HG03521 (cell line): ENCODE results near the gene KPNA1.

ENCODE experiments used
- ATAC-seq: cut with Tn5 transposase; IDR thresholded peaks from one replicate; pipeline ENCODE4 v1.9.1; 2021; ENCODE audit warnings: mild to moderate bottlenecking, moderate library complexity; ENCODE audit not compliant: unreplicated experiment

The KPNA1 gene

DNA sequence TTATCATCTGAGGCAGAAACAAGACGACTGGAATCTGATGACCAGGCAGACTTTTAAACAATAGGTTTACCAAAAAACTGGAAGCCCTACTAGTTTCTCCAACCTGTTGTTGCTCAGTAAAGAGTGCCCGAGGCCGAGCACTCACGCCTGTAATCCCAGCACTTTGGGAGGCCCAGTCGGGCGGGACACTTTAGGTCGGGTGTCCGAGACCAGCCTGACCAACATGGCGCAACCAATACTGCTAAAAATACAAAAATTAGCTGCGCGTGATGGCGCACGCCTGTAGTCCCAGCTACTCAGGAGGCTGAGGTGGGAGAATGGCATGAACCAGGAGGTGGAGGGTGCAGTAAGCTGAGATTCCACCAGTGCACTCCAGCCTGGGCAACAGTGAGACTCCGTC, 97.8 kb downstream of the KPNA1 start:
- no peak for ATAC-seq

DNA sequence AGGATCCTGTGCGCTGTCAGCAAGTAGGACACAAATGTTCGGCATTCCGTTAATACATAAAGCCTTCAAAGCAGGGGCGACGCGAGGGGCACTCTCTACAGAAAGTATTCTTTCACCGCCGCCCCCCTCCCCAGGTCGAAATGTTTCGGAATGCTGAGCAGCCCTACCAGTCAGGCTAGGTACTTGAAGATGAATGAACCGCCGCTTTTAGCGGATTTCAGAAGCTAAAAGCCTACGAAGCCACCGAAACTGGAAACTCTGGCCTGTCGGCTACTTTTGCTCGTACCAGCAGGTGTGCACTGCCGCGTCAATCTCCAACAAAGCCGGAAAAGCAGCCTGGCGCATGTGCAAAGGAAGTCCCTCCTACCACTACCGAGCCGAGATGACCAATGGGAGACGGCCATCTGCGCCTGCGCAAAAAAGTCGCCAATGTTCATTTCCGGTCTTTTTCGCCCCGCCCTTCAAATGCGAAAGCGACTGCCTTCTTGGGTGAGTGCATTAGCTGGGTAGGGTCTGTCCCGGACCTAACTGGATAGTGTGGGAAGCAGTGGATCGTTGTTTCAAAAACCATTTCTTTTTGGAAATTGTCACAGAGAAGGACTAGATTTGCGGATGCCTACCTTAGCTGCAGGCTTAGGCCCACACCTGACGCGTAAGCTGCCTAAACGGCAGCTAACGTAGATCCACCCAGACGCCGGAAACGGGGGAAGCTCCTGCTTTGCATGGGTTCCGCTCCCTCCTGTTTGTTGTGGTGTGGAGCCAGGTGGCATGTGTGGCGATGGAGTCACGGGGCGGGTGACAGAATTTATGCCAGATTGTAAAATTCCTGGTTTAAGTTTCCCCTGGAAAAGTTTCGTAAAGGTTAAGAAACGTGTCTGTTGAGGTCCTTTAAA, 98.7 kb downstream of the KPNA1 start, which contains the start of gene WDR5B:
WDR5B (minus strand) TSS at position 301 of the 893 bp plus-strand sequence. CDS start 534 bp downstream, outside the sequence.
- peak; percentile 82 for ATAC-seq

DNA sequence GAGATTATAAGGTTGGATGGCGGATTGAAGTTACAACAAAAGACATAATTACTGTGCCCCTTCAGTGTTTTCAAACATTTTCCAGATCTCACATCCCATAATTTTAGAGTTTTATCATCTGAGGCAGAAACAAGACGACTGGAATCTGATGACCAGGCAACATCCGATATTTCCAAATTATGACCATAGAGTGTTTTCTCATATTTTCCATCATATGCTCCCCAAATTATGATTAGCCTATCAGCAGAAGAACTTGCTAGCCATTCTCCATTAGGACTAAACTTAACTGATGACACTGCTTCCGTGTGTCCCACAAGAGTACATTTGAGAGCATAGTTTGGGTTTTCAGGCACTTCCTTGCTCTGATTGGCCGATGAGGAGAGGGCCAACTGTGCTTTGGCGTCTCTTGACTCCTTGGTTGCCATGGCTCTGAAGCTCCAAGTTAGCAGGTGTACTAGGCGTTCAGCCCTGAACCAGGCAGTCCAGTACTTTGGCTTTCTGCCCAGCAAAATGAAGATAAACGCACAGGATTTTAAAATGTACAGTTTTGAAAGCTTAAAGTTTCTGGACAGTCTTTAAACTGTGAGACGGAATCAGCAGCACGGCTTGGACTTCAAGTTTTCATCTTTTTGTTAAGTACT, 99.5 kb downstream of the KPNA1 start:
- ATAC-seq, result peak; percentile 56

DNA sequence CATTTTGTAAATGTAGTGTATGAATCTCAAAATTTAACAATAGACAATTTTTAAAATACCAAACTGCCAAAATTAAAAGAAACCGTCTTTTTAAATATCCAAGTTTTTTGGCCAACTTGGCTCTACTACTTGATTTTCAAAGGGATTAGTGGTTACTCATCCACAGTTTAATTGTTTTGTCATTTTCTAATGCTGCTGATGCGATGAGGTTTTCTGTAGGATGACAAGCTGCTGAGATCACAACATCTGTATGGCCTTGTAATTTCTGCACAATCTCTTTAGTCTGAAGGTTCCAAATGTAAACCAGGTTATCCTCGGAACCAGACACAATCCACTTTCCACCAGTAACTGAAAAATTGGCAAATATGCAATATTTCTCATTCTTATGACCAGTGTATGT, 100.3 kb downstream of the KPNA1 start:
- no peak for ATAC-seq

DNA sequence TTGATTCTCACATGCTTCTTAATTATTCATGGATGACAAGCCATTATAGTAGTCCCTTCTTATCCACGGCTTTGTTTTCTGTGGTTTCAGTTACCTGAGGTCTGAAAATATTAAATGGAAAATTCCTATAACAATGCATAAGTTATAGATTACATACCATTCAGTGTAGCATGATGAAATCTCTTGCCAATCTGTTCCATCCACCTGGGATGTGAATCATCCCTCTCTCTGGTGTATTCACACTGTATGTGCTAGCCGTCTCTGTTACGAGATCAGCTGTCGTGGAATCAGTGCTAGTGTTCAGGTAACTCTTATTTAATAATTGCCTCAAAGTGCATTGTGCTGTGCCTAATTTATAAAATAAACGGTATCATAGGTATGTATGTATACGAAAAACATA, 104.1 kb downstream of the KPNA1 start:
- ATAC-seq, result no peak

DNA sequence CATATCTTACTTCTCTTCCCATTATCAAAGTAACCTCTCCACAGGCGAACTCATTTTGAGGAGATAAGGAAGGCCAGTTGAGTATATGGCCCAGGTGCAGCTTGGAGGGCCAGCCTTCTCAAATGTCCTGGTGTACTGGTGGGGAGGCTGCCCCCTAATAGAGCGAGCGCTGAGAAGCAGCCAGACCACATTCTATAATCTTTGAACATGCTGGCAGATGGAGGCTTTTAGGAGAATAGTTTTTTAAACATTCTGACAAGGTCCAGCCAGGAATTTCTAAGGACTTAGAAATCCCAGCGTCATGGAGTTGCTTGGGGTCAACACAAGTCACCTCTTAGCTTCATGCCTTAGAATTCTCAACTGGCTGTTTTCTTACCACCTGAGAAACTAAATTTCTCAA, 104.6 kb downstream of the KPNA1 start:
- ATAC-seq, result no peak

DNA sequence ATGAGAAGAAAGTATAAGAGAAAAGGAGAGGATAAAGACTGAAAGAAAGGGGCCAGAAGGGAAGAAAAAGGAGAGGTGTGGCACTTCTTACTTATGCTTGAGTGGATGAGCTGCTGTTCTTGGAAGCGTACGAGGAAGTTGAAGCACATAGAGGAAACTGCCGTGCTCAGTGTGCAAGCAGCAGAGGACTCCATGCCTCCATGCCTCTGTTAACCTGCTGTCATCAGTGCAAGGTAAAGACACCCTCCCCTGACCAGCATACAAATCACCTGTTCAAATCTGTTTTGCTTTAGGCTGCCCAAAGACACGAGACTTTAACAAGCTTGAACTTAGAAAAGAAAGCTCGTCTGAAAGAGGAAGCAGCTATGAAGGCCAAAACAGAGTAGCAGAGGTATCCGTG, 105.3 kb downstream of the KPNA1 start:
- ATAC-seq, result no peak

DNA sequence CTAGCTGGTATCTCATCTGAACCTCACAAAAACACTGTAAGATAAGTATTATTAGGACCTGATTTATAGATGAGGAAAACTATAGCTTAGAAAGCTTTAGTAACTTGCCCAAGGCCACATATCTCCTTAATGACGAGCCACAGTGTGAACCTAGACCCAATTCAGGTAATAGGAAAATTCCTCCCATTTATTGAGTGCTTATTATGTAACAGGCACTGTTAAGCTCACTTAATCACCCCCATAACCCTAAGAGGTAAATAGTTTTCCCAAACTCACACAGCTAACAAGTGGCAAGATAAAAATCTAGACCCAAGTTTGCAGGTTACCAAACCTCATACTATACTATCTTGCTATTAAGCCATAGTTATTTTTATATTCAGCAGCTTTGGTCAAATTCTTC, 106.8 kb downstream of the KPNA1 start:
- ATAC-seq, result no peak

DNA sequence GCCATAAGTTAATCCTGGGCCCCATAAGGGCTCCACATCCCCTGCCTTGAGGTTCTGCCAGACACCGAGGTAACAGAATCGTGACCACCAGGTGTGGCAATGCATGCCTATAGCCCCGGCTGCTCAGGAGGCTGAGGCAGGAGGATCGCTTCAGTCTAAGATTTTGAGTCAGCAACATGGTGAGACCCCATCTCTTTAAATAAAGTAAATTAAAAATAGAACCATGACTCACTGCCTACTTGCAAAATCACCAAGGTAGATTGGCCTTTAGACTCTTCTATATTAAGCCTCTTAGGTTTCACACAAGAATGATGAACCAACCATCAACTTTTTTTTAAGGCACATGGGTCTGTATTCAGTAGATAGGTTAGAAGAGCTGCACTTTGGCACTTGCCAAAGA, 108.5 kb downstream of the KPNA1 start:
- ATAC-seq, result no peak

DNA sequence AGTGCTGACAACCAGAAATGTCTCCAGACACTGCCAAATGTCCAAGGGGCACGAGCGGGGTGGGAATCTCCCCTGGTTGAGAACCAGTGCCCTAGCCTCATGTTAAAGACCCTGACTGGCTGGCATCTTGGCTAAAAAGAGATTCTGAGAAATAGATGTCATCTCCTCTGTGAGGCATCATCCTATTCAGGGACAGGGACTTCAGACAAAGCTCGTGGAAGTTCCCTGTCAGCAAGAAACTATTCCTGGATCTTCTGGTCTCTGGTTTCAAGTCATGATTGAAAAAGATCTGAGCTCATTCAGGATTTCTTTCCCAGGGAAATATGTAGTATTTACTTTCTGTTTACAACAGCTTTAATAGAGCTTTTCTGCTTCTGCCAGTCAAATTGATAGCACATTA, 109.7 kb downstream of the KPNA1 start:
- no peak for ATAC-seq

DNA sequence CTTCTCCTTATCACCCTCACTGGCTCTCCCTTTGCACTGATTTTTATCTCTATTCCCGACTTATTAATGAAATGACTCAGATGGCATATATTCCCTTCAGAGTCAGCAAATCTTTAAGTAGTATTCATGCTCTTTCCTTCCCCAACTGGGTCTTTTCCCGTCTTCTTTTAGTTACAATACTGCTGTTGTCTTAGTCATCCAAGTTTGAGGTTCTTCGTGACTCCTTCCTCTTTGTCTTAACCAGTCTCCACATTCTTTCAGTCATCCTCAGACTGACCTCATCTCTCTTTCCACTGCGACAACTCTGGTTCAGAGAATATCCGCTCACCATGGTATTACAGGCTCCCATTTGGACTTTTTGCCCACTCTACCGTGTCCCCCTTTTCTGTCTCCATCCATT, 111.2 kb downstream of the KPNA1 start:
- no peak for ATAC-seq

DNA sequence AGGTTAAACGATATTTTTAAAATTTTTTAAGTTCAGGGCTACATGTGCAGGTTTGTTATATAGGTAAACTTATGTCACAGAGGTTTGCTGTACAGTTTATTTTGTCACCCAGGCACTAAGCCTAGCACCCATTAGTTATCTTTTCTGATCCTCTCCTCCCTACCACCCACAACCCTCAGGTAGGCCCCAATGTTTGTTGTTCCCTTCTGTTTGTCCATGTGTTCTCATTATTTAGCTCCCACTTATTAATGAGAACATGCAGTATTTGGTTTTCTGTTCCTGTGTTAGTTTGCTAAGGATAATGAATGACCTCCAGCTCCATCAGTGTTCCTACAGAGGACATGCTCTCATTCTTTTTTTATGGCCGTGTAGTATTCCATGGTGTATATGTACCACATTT, 115.8 kb downstream of the KPNA1 start:
- ATAC-seq, result no peak

DNA sequence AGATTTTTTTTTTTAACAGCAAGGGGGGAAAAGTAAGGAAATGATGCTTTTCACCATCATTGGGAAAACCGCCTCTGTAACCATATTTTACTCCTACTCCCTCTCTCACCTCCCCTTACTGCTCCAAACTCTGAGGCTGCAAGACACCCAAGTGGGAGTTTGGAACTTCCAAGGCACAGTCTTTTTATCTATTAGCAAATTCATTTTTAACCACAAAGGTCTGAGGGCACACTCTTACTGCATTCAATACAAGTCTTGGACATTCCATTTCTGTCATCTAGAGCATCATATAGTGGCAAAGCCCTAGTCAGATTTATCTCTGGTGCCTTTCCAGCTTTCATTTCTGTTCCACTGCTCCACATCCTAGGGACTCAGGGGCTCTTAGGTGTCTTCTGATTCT, 117.5 kb downstream of the KPNA1 start:
- ATAC-seq, result no peak

DNA sequence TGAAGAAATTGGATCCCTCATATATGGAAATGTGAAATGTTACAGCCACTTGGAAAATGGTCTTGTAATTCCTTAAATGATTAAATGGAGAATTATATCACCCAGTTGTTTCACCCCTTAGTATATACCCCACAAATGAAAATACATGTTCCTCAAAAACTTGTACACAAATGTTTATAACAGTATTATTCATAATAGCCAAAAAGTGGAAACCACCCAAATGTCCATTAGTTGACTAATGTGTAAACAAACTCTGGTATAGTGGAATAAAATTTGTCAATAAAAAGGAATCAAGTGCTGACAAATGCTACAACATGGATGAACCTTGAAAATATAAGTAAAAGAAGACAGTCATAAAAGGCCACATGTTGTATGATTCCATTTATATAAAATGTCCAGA, 118.2 kb downstream of the KPNA1 start:
- no peak for ATAC-seq

DNA sequence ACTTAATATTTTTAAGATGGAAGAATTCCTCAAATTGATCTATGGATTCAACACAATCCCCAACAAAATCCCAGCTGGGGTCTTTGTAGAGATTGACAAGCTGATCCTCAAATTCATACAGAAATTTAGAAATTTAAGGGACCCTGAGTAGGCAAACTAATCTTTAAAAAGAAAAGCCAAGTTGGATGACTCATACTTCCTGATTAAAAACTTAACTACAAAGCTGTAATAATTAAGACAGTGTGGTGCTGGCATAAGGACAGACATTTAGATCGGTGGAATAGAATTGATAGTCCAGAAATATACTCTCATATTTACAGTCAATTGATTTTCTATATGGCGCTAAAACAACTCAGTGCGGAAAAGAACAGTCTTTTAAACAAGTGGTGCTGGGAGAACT, 119.2 kb downstream of the KPNA1 start:
- ATAC-seq, result no peak

DNA sequence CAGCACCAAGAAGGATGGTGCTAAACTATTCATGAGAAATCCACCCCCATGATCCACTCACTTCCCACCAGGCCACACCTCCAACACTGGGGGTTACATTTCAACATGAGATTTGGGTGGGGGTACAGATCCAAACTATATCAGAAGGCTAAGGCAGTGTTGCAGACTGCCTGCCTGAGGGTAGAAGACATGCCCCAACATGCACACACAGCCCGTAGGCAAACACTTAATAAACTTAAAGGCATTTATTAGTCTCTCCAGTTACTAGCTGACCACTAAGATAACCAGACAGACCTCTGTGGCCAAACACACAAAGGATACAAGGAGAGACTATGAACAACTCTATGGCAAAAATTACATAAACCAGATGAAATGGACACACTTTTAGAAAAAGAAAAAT, 120.6 kb downstream of the KPNA1 start:
- no peak for ATAC-seq

DNA sequence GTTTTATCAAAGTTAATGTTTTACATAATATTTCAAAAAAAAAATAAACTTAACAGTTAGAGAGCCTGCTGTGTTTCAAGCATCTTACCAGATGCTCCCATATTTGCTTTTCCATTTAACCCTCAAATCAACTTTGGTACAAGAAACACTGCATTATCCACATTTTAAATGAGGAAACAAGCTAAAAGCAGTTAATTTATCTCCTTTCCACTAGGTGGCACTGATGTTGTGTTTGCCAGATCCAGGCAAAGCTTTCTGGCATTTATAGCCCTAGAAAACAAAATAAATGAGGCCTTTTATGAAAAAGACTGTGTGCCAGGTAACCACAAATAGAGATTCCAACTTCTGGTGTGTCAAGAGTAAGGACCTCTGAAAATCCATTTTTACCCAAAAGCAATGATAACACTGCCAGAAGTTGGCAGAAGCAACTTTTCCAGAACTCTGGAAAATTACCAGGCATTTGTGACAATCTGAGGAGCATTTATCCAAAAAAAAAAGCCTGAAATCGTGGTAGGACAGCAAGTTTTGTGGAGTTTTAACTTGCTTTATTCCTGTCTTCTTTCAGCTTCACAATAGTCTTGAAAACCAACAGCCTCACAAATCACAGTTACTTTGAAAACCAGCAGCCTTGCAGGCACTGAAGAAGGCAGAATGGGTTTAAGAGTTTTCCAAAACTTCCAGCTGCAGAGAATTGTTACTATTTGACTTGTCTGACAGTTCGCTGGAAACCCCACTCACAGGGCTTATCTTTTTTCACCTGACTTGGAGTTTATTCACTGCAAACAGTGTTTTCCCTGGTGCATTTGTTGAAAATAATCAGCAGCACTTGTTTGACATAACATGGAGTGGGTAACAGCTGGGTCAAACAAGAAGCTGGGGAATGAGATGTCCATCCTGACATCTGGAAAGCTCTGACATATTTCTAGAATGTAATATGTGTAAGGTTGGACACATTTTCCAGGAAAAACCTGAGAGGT, 121.6 kb downstream of the KPNA1 start:
- ATAC-seq, result no peak

DNA sequence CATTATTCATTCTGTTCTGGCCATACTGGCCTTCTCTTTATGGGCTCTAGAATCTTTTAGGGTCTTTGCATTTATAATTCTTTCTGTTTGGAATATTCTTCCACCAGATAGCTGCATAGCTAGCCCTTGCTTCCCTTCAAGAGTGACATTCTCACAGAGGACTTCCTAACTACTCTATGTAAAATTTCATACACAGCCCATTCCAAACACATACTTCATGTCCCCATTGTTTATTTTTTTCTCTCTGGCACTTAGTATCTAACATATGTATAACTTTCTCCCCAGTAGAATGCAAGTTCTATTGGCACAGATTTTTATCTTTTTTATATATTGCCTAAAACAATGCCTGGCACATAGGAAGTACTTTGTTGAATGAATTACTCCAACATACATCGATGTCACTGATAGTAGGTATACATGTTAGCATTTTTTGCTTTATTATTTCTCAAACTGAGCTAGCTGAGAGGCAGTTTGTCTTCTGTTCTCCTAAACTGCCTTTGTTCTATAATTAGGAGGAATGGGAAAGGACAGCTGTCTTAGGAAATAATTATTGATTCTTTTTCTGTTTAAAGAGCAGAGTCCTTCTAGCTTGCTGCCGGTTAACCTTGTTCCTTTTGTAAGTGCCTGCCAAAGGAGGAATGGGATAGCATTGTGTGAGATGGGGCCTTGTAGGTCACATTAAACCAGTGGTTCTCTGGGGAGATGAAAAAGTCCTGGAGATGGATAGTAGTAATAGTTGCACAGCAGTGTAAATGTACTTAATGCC, 122.9 kb downstream of the KPNA1 start:
- ATAC-seq, result no peak

DNA sequence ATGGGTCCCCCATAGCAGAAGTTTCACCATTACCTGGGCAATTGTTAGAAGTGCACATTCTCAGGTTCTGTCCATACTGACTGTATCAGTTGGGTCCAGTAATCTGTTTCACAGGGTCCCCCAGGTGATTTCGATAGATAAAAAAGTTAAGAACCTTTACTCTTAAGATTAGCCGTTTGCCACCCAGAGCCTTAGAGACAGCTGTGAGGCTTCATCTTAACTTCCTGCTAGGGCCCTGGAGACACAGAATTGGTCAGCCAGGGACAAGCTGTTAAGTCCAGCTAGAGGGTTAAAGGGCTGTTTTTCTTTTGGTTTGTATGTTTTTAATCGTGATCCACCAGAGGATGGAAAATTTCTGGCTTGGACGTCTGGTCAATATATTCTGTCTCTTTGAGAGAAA, 124.1 kb downstream of the KPNA1 start:
- no peak for ATAC-seq

DNA sequence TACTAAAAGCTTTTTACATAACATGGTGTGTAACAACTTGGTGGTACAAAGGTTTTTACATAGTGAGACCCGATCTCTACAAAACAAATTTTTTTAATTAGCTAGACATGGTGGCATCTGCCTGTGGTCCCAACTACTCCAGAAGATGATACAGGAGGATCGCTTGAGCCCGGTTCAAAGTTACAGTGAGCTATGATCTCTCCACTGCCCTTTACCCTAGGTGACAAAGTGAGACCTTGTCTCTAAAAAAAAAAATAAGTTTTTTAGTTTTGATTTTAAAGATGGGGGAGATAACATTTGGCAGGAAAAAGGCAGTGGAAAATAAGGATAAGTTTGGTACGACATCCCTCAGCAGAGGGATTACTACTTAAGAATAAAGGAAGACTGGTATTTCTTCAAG, 124.8 kb downstream of the KPNA1 start:
- ATAC-seq, result no peak

DNA sequence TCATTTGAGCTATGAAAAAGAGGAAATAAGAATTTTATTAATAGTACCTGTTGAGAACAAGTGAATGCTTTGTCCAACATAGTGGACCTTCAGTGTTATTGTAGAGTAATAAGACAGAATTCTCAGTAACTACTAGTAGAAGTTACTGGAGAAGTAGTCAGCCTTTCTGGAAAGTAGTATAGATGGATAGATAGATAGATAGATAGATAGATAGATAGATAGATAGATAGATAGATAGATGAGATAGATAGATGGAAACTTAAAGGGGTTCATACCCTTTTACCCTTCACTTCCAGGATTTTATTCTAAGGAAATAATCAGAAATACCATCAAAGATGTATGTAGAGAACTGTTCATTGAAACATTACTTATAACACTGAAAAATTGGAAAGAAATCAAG, 125.5 kb downstream of the KPNA1 start:
- no peak for ATAC-seq
